ENCODE measurements around the gene VPS9D1.

Gene VPS9D1

DNA sequence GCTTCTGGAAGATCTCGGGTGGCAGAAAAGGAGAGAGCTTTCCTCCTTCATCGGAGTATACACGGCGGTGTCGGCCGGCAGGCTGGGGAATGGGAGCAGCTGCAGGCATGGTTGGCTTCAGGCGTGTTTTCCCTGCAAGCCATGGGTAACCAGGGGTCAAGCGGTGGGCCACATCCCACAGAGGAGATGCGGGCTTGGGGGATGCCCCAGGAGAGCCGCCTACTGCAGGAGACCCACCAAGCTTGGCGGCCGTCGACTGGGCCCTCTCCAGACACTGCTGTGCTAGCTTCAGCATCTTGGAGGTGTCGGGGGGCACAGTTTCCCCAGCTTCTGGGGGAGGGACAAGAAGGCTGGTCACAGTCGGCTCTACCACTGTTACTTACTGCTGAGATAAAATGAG is 4.2 kb downstream of the VPS9D1 start:
- H3K4me3 ChIP-seq (ENCODE audit: low read depth, low read length) = no peak overlapping the region
- no peak for DNase-seq (ENCODE audit: low read depth, low spot score)
- TF ChIP-seq, protein P1, sequence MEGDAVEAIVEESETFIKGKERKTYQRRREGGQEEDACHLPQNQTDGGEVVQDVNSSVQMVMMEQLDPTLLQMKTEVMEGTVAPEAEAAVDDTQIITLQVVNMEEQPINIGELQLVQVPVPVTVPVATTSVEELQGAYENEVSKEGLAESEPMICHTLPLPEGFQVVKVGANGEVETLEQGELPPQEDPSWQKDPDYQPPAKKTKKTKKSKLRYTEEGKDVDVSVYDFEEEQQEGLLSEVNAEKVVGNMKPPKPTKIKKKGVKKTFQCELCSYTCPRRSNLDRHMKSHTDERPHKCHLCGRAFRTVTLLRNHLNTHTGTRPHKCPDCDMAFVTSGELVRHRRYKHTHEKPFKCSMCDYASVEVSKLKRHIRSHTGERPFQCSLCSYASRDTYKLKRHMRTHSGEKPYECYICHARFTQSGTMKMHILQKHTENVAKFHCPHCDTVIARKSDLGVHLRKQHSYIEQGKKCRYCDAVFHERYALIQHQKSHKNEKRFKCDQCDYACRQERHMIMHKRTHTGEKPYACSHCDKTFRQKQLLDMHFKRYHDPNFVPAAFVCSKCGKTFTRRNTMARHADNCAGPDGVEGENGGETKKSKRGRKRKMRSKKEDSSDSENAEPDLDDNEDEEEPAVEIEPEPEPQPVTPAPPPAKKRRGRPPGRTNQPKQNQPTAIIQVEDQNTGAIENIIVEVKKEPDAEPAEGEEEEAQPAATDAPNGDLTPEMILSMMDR (IDR thresholded peaks at IDR 0.05; ENCODE audit: insufficient read depth, low read length, missing control alignments) = no peak
- ChIA-PET CTCF (interaction anchor here (1.7 to 5.6 kb wide), 3 partner anchors 10 to 144 kb away, joined by 4 to 30 read pairs (median 6); no protein-coding TSS in a partner anchor), POLR2A (interaction anchor here (0.7 kb wide), 1 partner anchor 10 kb away, joined by 3 read pairs; no protein-coding TSS in a partner anchor)

DNA sequence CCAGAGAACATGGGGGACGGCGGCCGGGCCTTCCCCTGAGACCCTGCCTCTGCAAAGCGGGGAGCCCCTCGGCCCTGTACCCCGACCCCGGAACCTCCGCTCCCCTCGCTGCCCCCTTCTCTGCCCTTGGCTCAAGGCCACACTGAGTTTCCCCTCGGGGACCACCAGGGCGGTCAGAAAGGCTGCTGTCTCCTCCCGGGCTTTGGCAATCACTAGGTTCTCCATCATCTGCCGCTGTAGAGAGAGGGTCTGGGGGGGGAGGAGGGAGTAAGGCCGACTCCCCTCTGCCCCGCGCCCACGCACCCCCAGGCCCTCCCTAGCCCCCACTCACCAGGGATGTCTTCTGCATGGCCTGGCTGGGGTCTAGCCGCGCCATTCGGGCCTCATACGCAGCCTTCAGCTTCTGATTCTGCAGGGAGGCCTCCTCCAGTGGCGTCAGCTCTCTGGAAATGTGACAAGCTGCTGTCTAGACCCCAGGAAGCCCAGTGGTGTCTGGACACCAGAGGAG is 8.4 kb downstream of the VPS9D1 start:
- TF ChIP-seq, protein P1 (IDR thresholded peaks at IDR 0.05; ENCODE audit: insufficient read depth, low read length, missing control alignments) = no peak
- POLR2A ChIA-PET = interaction anchor here (1.0 kb wide), 1 partner anchor 12 kb away, joined by 3 read pairs; no protein-coding TSS in a partner anchor
- peak overlapping the region; percentile 62 for H3K4me3 ChIP-seq (ENCODE audit: low read depth, low read length)
- DNase-seq (ENCODE audit: low read depth, low spot score) = no peak
- CTCF ChIA-PET = interaction anchor here (1.7 to 3.0 kb wide), 2 partner anchors 7 to 12 kb away, joined by 7 to 16 read pairs; no protein-coding TSS in a partner anchor

DNA sequence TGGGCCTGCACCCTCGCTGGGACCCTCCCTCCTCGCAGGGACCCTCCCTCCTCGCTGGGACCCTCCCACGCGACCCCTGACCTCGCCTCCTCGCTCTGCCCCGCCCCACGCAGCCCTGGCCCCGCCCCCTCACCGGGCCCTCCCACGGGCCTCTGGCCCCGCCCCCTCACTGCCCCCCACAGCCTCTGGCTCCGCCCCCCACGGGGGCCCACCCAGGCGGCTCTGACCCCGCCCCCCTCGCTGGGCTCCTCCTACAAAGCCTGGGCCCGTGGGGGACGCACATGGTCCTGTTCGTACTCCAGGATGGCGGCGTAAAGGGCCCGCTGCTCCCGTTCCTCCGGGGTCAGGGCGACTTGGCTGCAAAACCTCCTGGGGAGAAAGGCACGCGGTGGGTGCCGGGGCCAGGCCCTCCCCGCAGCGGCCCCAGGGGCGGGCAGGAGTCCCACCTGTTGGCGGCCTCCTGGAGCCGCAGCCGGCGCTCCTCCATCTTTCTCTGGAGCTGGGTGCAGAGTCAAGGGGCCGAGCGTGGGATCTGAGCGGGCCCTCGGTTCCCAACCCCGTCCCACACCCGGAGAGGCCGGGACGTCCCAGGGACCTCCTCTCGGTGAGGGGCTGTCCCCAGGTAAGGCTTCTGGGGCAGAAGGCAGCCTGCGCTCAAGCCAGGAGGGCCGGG is 9.0 kb downstream of the VPS9D1 start:
- H3K4me3 ChIP-seq (ENCODE audit: low read depth, low read length) = peak overlapping the region; percentile 62
- ChIA-PET POLR2A (interaction anchor here (1.0 kb wide), 1 partner anchor 11 kb away, joined by 3 read pairs; no protein-coding TSS in a partner anchor), CTCF (interaction anchor here (1.1 to 1.7 kb wide), 2 partner anchors 11 to 12 kb away, joined by 3 to 7 read pairs; no protein-coding TSS in a partner anchor)
- TF ChIP-seq, protein P1 (IDR thresholded peaks at IDR 0.05; ENCODE audit: insufficient read depth, low read length, missing control alignments) = no peak
- DNase-seq (ENCODE audit: low read depth, low spot score) = no peak

DNA sequence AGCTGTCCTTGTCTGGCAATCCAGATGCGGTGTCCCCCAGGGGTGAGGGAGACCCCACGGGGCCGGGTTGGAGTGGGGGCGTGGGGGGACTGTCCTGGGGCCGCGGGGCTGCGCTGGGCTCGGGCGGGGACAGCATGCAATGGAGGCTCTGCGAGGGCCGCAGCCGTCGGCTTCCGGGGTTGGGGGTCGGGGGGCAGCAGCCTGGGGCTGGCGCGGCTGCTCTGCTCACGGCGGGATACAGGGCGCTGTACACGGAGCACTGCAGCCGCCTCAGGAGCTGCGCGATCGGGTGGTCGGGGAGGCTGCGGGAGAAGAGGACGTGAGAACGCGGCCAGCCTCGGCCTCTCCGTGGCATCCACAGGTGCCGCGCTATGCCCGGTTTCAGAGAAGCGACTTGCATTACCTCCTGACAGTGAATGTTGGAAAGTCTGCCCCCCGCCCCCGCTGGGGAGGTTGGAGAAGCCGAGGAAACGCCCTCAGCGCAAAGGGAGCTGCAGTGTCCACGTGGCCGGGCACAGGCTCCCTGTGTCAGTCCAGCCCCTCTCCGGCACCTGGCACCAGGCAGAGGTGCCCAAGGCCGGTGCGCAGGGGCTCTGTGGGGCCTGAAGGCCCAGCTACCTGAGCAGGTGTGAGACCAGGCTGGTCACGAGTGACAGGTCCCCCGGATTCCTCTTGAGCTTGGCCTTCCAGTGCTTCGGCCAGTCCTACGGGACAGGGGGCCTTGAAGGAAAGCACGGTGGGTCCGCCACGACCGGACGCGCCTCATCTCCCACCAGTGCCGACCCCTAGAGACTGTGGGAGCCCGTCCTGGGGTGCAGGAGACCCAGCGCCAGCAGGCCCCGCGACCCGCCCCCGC is 9.8 kb downstream of the VPS9D1 start:
- no peak overlapping the region for H3K4me3 ChIP-seq (ENCODE audit: low read depth, low read length)
- no peak for DNase-seq (ENCODE audit: low read depth, low spot score)
- TF ChIP-seq, protein P1 (IDR thresholded peaks at IDR 0.05; ENCODE audit: insufficient read depth, low read length, missing control alignments) = no peak
- ChIA-PET CTCF (interaction anchor here (1.1 to 9.1 kb wide), 2 partner anchors 11 to 81 kb away, joined by 3 to 101 read pairs; no protein-coding TSS in a partner anchor), POLR2A (no interaction called here)

DNA sequence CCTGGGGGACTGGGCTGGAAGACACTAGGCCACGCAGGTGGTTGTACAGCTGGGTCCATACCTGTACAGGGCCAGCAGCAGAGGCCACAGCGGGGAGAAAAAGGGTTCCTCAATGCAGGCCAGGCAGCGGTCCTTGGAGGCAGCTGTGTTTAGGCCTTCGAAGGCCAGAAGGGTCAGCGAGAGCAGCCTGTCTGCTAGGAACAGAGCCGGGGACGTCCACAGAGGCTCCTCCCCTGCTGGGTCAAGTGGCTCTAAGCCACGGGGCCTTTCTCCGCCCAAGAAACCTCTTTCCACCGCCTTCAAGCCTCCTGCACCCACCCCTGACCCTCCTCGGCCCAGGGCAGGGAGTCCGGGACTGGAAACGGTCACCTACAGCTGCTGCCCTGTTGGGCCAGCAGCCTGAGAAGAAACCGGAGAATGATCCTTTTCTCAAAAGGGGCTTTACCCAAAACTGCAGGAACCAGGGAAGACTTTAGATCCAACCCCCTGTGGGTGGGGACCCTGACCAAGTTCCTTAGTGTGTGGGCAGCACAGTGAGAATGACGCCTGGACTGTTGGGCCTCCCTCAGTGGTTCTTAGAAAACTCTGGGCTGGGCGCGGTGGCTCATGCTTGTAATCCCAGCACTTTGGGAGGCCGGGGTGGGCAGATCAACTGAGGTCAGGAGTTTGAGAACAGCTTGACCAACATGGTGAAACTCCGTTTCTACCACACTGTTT is 10.8 kb downstream of the VPS9D1 start:
- ChIA-PET POLR2A (no interaction called here), CTCF (interaction anchor here (1.1 to 9.1 kb wide), 3 partner anchors 10 to 200 kb away, joined by 3 to 101 read pairs (median 13); no protein-coding TSS in a partner anchor)
- TF ChIP-seq, protein P1 (IDR thresholded peaks at IDR 0.05; ENCODE audit: insufficient read depth, low read length, missing control alignments) = no peak
- no peak overlapping the region for H3K4me3 ChIP-seq (ENCODE audit: low read depth, low read length)
- no peak for DNase-seq (ENCODE audit: low read depth, low spot score)
